ENCODE data around the gene IL2RA. TPM values are rescaled to one million over a fixed set of nuclear protein-coding genes. Genes with fewer than 3 reads are reported as not detected.
"Not testable (repeated sequence)": the region's sequence is repeated elsewhere in the genome, so short reads cannot be mapped to it uniquely, and the experiment has no call there.

The IL2RA gene
- total RNA-seq, 1 experiment from 2014 or later, result not detected

DNA sequence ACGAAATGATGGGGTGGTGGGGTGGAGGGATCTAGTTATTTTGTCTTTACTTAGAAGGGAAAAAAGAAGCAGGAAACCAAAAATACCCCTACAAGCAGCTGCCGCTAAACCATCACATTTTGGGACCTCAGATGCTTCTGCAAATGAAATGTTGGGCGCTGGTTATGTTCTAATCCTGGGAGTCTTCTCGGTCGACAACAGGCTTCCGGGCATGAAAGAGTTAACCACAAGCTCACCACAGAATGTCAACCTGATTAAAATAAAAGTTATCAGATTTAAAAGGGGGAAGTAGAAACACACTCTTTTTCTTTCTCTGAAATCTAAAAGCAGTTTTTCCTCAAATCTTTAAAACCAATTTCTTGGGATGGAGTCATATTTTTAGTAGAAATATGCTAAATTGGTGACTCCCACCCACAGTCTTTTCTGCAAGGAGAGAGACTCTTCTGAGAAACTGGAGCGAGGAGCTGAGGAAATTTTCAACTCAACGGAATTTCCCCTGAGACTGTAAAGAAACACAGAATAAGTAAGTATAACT is 16.8 kb downstream of the IL2RA start:
- Histone ChIP-seq H3K27ac (ENCODE audit: low read length) (no peak overlapping the region), H4K20me1 (ENCODE audit: low read length) (no peaks in the 10 kb centered on the region), H3K9ac (ENCODE audit: low read length) (no peak overlapping the region), H2AFZ (ENCODE audit: low read length) (no peak overlapping the region), H3F3A (ENCODE audit: low read length, unreplicated experiment) (no peaks in the 10 kb centered on the region), H3K4me2 (ENCODE audit: low read length) (no peak overlapping the region), H3K4me1 (ENCODE audit: insufficient read depth, low read length) (no peaks in the 10 kb centered on the region), H3K4me3 (ENCODE audit: low read length) (no peak overlapping the region), H3K27me3 (ENCODE audit: low read length) (peaks cover 23% of the 10 kb centered on the region), H3K9me3 (ENCODE audit: low read length) (no peaks in the 10 kb centered on the region), H3K9me2 (replicated peaks; ENCODE audit: low read length) (no peaks in the 10 kb centered on the region), H3K36me3 (ENCODE audit: low read depth, low read length) (no peaks in the 10 kb centered on the region), H3K79me2 (ENCODE audit: low read length) (no peaks in the 10 kb centered on the region)
- no peak for ATAC-seq
- BruUV-seq (replicated peaks), result no TSS peak
- no peak for DNase-seq
- TF ChIP-seq EZH2 (IDR thresholded peaks at IDR 0.05; ENCODE audit: low read length, unreplicated experiment) (no peak), EZH2phosphoT487 (IDR thresholded peaks at IDR 0.05; ENCODE audit: borderline replicate concordance, low read length) (no peak)
- TF ChIP-seq, protein P1, sequence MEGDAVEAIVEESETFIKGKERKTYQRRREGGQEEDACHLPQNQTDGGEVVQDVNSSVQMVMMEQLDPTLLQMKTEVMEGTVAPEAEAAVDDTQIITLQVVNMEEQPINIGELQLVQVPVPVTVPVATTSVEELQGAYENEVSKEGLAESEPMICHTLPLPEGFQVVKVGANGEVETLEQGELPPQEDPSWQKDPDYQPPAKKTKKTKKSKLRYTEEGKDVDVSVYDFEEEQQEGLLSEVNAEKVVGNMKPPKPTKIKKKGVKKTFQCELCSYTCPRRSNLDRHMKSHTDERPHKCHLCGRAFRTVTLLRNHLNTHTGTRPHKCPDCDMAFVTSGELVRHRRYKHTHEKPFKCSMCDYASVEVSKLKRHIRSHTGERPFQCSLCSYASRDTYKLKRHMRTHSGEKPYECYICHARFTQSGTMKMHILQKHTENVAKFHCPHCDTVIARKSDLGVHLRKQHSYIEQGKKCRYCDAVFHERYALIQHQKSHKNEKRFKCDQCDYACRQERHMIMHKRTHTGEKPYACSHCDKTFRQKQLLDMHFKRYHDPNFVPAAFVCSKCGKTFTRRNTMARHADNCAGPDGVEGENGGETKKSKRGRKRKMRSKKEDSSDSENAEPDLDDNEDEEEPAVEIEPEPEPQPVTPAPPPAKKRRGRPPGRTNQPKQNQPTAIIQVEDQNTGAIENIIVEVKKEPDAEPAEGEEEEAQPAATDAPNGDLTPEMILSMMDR (conservative IDR thresholded peaks at IDR 0.05; ENCODE audit: low read depth, low read length), result no peak
- intact Hi-C loops (cut with micrococcal nuclease), result no loop called here
- POLR2A ChIA-PET (ENCODE audit: unreplicated experiment), result no interaction called here
- CTCF ChIA-PET, result no interaction called here

DNA sequence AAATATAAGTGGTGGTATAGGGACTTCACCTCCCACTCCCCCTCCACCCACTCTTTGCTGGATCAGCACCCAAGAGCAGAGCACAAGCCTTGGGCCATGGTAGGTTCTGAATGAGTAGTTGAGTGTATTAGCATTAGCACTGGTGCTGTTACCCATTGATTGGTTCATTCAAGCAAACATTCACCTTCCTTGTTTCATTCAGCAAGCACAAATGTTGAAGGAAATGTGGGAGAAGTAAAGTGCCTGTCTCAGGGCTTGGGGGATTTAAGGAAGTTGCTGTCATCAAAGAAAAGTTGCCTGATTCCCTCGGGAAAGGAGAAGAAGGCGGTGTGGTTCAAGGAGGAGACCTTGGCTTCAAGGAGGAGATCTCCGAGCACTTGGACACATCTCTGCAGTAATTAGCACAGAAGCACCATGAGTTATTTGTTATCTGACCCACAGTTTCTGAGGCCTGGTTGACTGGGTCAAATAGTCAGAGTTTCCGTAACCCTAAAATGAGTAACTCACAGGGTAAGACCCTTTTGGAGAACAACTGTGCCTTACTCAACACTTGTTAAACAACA is 17.3 kb downstream of the IL2RA start:
- ChIA-PET POLR2A (ENCODE audit: unreplicated experiment) (no interaction called here), CTCF (no interaction called here)
- Histone ChIP-seq H3K4me2 (ENCODE audit: low read length) (no peak overlapping the region), H2AFZ (ENCODE audit: low read length) (no peak overlapping the region), H3K36me3 (ENCODE audit: low read depth, low read length) (no peaks in the 10 kb centered on the region), H3K27me3 (ENCODE audit: low read length) (peaks cover 27% of the 10 kb centered on the region), H3K9me3 (ENCODE audit: low read length) (no peaks in the 10 kb centered on the region), H3K4me1 (ENCODE audit: insufficient read depth, low read length) (no peaks in the 10 kb centered on the region), H3K4me3 (ENCODE audit: low read length) (no peak overlapping the region), H3F3A (ENCODE audit: low read length, unreplicated experiment) (no peaks in the 10 kb centered on the region), H4K20me1 (ENCODE audit: low read length) (no peaks in the 10 kb centered on the region), H3K27ac (ENCODE audit: low read length) (no peak overlapping the region), H3K9me2 (replicated peaks; ENCODE audit: low read length) (no peaks in the 10 kb centered on the region), H3K79me2 (ENCODE audit: low read length) (no peaks in the 10 kb centered on the region), H3K9ac (ENCODE audit: low read length) (no peak overlapping the region)
- TF ChIP-seq EZH2 (IDR thresholded peaks at IDR 0.05; ENCODE audit: low read length, unreplicated experiment), result no peak
- no peak for TF ChIP-seq EZH2phosphoT487 (IDR thresholded peaks at IDR 0.05; ENCODE audit: borderline replicate concordance, low read length)
- TF ChIP-seq, protein P1 (conservative IDR thresholded peaks at IDR 0.05; ENCODE audit: low read depth, low read length), result no peak
- DNase-seq (no peak), ATAC-seq (no peak)
- no TSS peak for BruUV-seq (replicated peaks)
- intact Hi-C loops (cut with micrococcal nuclease), result no loop called here

DNA sequence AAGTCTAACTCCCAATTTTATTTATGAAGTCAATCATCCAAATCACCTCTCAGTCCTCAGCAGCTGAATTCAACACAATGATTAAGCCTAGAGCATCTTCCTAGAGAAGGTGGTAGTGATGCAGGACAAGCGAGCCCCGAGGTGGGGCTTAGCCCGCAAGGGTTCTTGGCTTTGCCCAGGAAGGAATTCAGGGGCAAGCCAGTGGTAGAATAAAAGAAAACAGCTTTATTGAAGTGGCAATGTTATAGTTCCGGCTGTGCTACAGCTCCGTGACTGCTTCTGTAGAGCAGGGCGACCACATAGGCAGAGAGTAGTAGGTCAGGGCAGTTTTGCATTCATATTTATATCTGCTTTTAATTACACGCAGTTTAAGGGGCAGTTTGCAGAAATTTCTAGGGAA is 18.1 kb downstream of the IL2RA start:
- H3K9me3 ChIP-seq (ENCODE audit: low read length), result no peaks in the 10 kb centered on the region
- H3K27ac ChIP-seq (ENCODE audit: low read length), result no peak overlapping the region
- TF ChIP-seq, protein P1 (conservative IDR thresholded peaks at IDR 0.05; ENCODE audit: low read depth, low read length), result no peak
- no peak for TF ChIP-seq EZH2 (IDR thresholded peaks at IDR 0.05; ENCODE audit: low read length, unreplicated experiment)
- TF ChIP-seq EZH2phosphoT487 (IDR thresholded peaks at IDR 0.05; ENCODE audit: borderline replicate concordance, low read length), result no peak
- no peaks in the 10 kb centered on the region for H3K9me2 ChIP-seq (replicated peaks; ENCODE audit: low read length)
- CTCF ChIA-PET, result no interaction called here
- no peaks in the 10 kb centered on the region for H3K79me2 ChIP-seq (ENCODE audit: low read length)
- BruUV-seq (replicated peaks), result no TSS peak
- H3K36me3 ChIP-seq (ENCODE audit: low read depth, low read length), result no peaks in the 10 kb centered on the region
- ATAC-seq (no peak), DNase-seq (no peak)
- H3K9ac ChIP-seq (ENCODE audit: low read length), result no peak overlapping the region
- peaks cover 35% of the 10 kb centered on the region for H3K27me3 ChIP-seq (ENCODE audit: low read length)
- no peaks in the 10 kb centered on the region for H4K20me1 ChIP-seq (ENCODE audit: low read length)
- POLR2A ChIA-PET (ENCODE audit: unreplicated experiment), result no interaction called here
- H2AFZ ChIP-seq (ENCODE audit: low read length), result no peak overlapping the region
- H3F3A ChIP-seq (ENCODE audit: low read length, unreplicated experiment), result no peaks in the 10 kb centered on the region
- no peak overlapping the region for H3K4me2 ChIP-seq (ENCODE audit: low read length)
- intact Hi-C loops (cut with micrococcal nuclease), result no loop called here
- no peak overlapping the region for H3K4me3 ChIP-seq (ENCODE audit: low read length)
- no peaks in the 10 kb centered on the region for H3K4me1 ChIP-seq (ENCODE audit: insufficient read depth, low read length)

DNA sequence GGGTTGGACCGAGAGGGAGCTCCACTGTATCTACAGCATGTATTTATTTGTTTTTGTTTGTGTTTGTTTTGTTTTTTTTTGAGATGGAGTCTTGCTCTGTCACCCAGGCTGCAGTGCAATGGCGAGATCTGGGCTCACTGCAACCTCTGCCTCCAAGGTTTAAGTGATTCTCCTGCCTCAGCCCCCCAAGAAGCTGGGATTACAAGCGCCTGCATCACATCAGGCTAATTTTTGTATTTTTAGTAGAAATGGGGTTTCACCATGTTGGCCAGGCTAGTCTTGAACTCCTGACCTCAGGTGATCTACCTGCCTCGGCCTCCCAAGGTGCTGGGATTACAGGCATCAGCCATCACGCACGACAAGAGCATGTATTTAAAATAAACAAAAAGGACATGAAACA is 18.8 kb downstream of the IL2RA start:
- H3K36me3 ChIP-seq (ENCODE audit: low read depth, low read length); POLR2A ChIA-PET (ENCODE audit: unreplicated experiment); H4K20me1 ChIP-seq (ENCODE audit: low read length); H3K9ac ChIP-seq (ENCODE audit: low read length); ATAC-seq; H2AFZ ChIP-seq (ENCODE audit: low read length); H3K79me2 ChIP-seq (ENCODE audit: low read length); CTCF ChIA-PET; H3K27ac ChIP-seq (ENCODE audit: low read length); DNase-seq; H3K9me2 ChIP-seq (replicated peaks; ENCODE audit: low read length); H3F3A ChIP-seq (ENCODE audit: low read length, unreplicated experiment); H3K4me2 ChIP-seq (ENCODE audit: low read length); H3K4me1 ChIP-seq (ENCODE audit: insufficient read depth, low read length); BruUV-seq (replicated peaks); H3K9me3 ChIP-seq (ENCODE audit: low read length); intact Hi-C loops (cut with micrococcal nuclease); H3K4me3 ChIP-seq (ENCODE audit: low read length): not testable (repeated sequence)
- H3K27me3 ChIP-seq (ENCODE audit: low read length), result peaks cover 42% of the 10 kb centered on the region

All from PC-3 (cell line).